ENCODE results near the gene PRDM16.

DNA sequence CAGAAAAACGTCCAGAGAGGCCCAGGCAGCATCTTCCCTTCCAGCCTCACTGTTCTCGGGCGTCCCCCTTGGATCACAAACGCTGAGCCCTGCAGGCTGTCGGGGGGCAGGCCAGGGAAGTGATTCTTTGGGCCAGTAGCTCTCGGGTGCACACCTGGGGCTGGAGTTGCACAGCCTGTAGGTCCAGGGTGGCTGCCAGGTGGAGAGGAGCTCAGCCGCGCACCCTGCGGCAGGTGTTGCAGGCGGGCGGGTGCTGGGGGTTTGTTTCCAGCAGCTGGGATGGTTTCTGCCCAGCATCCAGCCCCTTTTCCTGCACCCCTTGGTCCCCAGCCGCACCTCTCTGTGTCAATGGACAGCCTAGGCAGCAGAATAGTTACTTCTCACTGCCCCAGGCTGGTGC is 15.7 kb downstream of the PRDM16 start:
- TF ChIP-seq GATA2 (CRISPR knock-in tag; IDR thresholded peaks at IDR 0.05): no peak
- TF ChIP-seq RXRA (IDR thresholded peaks at IDR 0.05; ENCODE audit: borderline replicate concordance, low read depth): no peak
- TF ChIP-seq RCOR1 (IDR thresholded peaks at IDR 0.05; ENCODE audit: low read length): no peak
- no peak for TF ChIP-seq MXI1 (IDR thresholded peaks at IDR 0.05; ENCODE audit: low read depth, low read length)
- no peak for TF ChIP-seq SMC3 (IDR thresholded peaks at IDR 0.05; ENCODE audit: low read depth, low read length)
- TF ChIP-seq, protein P1, sequence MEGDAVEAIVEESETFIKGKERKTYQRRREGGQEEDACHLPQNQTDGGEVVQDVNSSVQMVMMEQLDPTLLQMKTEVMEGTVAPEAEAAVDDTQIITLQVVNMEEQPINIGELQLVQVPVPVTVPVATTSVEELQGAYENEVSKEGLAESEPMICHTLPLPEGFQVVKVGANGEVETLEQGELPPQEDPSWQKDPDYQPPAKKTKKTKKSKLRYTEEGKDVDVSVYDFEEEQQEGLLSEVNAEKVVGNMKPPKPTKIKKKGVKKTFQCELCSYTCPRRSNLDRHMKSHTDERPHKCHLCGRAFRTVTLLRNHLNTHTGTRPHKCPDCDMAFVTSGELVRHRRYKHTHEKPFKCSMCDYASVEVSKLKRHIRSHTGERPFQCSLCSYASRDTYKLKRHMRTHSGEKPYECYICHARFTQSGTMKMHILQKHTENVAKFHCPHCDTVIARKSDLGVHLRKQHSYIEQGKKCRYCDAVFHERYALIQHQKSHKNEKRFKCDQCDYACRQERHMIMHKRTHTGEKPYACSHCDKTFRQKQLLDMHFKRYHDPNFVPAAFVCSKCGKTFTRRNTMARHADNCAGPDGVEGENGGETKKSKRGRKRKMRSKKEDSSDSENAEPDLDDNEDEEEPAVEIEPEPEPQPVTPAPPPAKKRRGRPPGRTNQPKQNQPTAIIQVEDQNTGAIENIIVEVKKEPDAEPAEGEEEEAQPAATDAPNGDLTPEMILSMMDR (IDR thresholded peaks at IDR 0.05): no peak
- TF ChIP-seq, protein P2, sequence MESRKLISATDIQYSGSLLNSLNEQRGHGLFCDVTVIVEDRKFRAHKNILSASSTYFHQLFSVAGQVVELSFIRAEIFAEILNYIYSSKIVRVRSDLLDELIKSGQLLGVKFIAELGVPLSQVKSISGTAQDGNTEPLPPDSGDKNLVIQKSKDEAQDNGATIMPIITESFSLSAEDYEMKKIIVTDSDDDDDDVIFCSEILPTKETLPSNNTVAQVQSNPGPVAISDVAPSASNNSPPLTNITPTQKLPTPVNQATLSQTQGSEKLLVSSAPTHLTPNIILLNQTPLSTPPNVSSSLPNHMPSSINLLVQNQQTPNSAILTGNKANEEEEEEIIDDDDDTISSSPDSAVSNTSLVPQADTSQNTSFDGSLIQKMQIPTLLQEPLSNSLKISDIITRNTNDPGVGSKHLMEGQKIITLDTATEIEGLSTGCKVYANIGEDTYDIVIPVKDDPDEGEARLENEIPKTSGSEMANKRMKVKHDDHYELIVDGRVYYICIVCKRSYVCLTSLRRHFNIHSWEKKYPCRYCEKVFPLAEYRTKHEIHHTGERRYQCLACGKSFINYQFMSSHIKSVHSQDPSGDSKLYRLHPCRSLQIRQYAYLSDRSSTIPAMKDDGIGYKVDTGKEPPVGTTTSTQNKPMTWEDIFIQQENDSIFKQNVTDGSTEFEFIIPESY (IDR thresholded peaks at IDR 0.05; ENCODE audit: borderline replicate concordance, low read depth): no peak
- no peak for TF ChIP-seq GABPA (IDR thresholded peaks at IDR 0.05; ENCODE audit: low read depth)
- TF ChIP-seq, protein P3, sequence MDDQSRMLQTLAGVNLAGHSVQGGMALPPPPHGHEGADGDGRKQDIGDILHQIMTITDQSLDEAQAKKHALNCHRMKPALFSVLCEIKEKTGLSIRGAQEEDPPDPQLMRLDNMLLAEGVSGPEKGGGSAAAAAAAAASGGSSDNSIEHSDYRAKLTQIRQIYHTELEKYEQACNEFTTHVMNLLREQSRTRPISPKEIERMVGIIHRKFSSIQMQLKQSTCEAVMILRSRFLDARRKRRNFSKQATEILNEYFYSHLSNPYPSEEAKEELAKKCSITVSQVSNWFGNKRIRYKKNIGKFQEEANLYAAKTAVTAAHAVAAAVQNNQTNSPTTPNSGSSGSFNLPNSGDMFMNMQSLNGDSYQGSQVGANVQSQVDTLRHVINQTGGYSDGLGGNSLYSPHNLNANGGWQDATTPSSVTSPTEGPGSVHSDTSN (IDR thresholded peaks at IDR 0.05): no peak

All from SK-N-SH (cell line).